Astrocyte of the hippocampus (primary cell): ENCODE data around the gene TMC8.
"Not testable (repeated sequence)": the region's sequence is repeated elsewhere in the genome, so short reads cannot be mapped to it uniquely, and the experiment has no call there.

Experiments used
- DNase-seq: peaks from one replicate; pipeline ENCODE4 v3.0.0; 2011; ENCODE audit warnings: low read depth, low spot score

The TMC8 gene

GRCh38 chr17:78130437-78131101, at the start of gene TMC8:
Gene TMC8, plus strand, starts transcription at chr17:78130771. Its CDS starts 818 bp downstream, at chr17:78131589.
- DNase-seq = no peak

GRCh38 chr17:78081551-78081950, 49.0 kb upstream of the TMC8 start:
- no peak for DNase-seq

GRCh38 chr17:78082355-78082872, 48.2 kb upstream of the TMC8 start:
- DNase-seq = not testable (repeated sequence)

- no peak for DNase-seq
Observed at GRCh38 chr17:78082988-78083387, 47.6 kb upstream of the TMC8 start.

- no peak for DNase-seq
Observed at GRCh38 chr17:78086740-78087139, 43.8 kb upstream of the TMC8 start.

- no peak for DNase-seq
Observed at GRCh38 chr17:78088529-78088928, 42.0 kb upstream of the TMC8 start.

GRCh38 chr17:78089576-78090281, 40.8 kb upstream of the TMC8 start:
- no peak for DNase-seq

GRCh38 chr17:78092794-78093324, 37.7 kb upstream of the TMC8 start:
- DNase-seq = no peak

- DNase-seq = no peak
Observed at GRCh38 chr17:78095035-78095434, 35.5 kb upstream of the TMC8 start.

- DNase-seq = no peak
Observed at GRCh38 chr17:78096093-78096492, 34.5 kb upstream of the TMC8 start.

GRCh38 chr17:78101112-78101511, 29.5 kb upstream of the TMC8 start:
- no peak for DNase-seq

GRCh38 chr17:78101542-78101941, 29.0 kb upstream of the TMC8 start:
- DNase-seq = no peak

- no peak for DNase-seq
Observed at GRCh38 chr17:78103311-78103710, 27.3 kb upstream of the TMC8 start.

- DNase-seq = no peak
Observed at GRCh38 chr17:78104540-78104941, 26.0 kb upstream of the TMC8 start.

GRCh38 chr17:78105101-78105500, 25.5 kb upstream of the TMC8 start:
- DNase-seq = no peak

GRCh38 chr17:78105551-78105950, 25.0 kb upstream of the TMC8 start:
- no peak for DNase-seq

GRCh38 chr17:78106211-78106610, 24.4 kb upstream of the TMC8 start:
- DNase-seq = no peak

- no peak for DNase-seq
Observed at GRCh38 chr17:78107457-78107856, 23.1 kb upstream of the TMC8 start.

- no peak for DNase-seq
Observed at GRCh38 chr17:78107976-78108725, 22.4 kb upstream of the TMC8 start.

- DNase-seq = no peak
Observed at GRCh38 chr17:78108726-78109488, 21.7 kb upstream of the TMC8 start.

GRCh38 chr17:78109489-78109761, 21.1 kb upstream of the TMC8 start:
- no peak for DNase-seq
